A549 treated with ZK216348 at 1 μM for 4 hours (cell line): ENCODE data around the gene TMEM63A. TPM values are rescaled to one million over a fixed set of nuclear protein-coding genes. Genes with fewer than 3 reads are reported as not detected.

Experiments used
- total RNA-seq: library from RNA; stranded (reverse); fragments of 200-300 nt; extraction: Qiagen RNA extraction; gene quantifications from 5 replicates; pipeline ENCODE4 v1.2.3, GENCODE V29; 2022; ENCODE audit warnings: low read depth

TMEM63A gene
- 3.1 to 7.8 TPM (median 6.5 TPM) in 5 replicates for total RNA-seq

DNA sequence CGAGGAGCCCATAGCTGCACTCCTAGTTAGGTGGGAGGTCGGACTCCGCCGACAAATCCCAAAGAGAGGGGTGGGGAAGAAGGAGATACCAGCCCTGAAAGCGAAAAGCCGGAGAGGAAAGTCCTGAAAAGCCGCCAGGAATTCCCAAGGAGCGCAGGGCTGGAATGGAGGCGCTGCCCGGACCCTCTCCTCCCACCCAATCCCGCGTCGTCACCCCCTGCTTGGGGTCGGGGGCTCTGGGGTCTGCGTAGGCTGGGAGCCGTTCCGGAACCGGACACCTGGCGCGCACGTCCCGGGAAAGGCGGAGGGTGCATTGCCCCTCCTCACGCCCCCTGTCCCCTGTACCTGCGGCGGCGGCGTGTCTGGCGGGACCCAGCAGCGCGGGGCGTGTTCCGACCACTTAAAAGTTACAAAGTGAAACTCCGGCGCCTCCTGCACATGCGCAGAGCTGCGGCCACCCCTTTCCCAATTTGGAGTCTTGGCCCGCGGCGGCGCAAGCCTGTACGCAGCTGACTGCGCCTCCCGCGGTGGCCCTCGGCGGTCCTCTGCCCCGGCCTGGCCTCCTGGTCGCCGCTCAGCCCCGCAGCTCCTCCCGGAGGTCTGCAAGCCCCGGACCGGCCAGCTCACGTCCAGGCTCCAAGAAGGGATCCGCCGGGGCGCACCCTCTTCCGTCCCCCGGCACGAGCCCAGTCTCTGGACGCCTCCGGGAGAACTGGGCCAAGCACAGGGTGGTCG, at the start of gene TMEM63A:
Gene TMEM63A (minus strand): TSS at position 422 of the 735 bp plus-strand sequence. CDS start 4,800 bp downstream, outside the sequence.

DNA sequence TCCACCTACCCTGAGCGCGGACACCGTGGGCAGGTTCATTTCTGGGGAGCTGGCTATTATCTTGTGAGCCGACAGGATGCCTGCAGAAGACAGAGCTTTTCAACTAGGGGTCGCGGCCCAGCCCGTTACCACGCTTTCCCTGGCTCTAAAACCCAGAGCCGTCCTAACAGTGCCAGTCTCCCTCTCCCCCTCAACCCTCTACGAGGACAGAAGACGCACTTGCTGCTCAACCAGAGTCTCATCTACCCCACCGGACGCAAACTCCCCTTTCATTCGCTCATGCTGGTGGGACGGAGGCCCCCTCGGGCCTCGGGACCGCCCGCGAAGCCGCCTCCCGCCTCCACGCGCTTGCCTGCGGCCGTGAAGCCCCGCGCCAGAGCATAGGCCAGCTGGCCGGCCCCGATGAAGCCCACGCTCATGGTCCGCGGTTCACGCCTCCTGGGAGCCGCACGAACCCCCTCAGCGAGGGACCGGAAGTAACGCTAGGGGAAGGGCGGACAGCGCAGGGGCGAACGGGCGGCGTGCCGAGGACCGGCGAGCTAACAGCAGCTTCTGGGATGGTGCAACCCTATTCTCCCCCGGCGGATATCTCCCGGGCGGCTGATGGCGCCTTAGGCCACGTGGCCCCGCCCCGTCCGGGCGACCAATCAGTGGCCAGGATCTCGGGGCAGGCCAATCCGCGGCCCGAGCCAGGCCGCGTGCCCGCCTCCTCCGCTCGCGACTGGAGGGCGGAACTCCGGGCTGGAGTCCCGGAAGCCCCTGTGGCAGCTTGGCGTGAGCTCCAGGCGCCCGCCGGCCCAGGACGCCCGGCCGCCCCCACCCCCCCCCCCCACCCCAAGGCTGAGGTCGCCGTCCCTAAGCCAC, 41.7 kb upstream of the TMEM63A start, which contains the start of gene PYCR2:
Gene PYCR2 (minus strand): TSS at position 559 of the 864 bp plus-strand sequence. CDS start 140 bp downstream, at position 419.

DNA sequence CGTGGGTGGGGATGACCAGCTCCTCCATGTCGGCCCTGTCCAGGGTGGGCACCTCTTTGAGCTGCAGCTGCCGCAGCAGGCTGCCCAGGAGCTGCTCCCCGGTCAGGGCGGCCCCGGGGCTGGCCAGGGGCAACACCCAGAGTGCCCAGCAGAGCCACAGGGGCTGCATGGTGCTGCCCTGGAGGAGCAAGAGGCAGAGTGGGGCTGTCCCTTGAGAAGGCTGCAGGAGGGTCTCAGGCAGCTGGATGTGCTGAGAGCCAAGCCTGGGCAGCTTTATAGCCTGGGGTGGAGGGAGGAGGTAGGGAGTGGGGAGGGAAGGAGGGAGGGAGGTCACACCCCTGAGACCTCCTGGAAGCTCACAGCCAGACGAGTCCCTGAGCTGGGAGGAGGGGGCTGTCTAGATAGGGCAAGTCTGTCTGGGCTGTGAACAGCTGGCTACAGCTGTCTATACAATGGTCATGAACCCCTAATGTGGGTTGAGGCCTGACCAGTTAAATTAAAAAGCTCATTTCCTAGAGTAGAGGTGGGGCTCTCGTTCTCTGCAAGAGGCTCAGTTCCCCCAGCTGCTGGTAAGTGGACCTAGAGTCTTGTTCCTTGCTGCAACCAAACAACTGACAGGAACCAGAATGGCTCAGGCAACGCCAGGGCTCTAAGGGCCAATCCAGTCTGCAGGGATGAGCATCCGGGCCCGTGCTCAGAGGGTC, 6.9 kb upstream of the TMEM63A start, which contains the start of gene LEFTY1:
Gene LEFTY1 (minus strand): TSS at position 249 of the 704 bp plus-strand sequence. CDS start 80 bp downstream, at position 169.

DNA sequence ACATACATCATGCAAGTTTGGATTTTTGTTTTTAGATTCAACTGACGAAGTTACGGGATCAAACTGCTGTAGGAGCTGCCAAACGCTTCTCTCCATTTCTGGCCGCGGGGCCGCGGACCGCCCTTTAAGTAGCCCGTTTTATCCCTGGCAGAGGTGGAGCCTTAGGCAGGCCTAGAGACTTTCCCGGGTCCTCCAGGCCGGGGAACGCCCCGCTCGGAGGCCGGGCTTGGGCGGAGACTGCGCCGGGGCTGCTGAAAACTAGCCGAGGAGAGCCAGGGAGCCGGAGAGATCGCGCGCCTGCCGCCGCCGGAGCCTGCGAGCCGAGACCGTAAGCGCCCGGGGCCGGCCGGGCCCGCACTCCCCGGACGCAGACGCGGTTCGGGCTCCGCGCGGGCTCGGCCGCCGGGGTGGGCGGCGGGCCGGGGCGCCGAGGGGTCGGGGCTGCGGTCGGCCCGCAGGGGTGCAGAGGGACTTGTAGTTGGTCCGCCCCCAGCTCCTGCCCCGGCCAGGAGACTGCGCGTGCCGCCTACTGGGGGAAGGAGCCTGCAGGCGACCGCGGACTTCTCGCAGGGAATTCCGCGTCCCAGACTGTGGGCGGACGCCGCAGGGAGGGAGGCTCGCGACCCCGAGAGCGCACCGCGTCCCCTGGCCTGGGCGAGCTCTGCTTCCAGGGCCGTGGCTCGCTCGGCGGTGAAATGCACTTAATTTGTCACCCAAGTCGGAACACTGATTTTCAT, 72.2 kb downstream of the TMEM63A start, which contains the start of gene EPHX1:
Gene EPHX1 (plus strand): TSS at position 283 of the 737 bp plus-strand sequence. CDS start 18,606 bp downstream, outside the sequence.

Other genes with a start within 250 kb of the TMEM63A start
- 58.0 to 98.7 TPM (median 83.0 TPM) in 5 replicates for gene ENAH, start 229.3 kb downstream of the TMEM63A start, total RNA-seq
- 208 to 440 TPM (median 227 TPM) in 5 replicates for gene SRP9, start 104.6 kb downstream of the TMEM63A start, total RNA-seq
- gene EPHX1, start 72.3 kb downstream of the TMEM63A start, total RNA-seq: 198 to 253 TPM (median 220 TPM) in 5 replicates
- gene LEFTY1, start 6.8 kb upstream of the TMEM63A start, total RNA-seq: 0.49 to 0.76 TPM (median 0.55 TPM) in 5 replicates
- gene PYCR2, start 41.9 kb upstream of the TMEM63A start, total RNA-seq: 39.4 to 61.6 TPM (median 55.7 TPM) in 5 replicates
- not detected in 5 replicates for gene LEFTY2, start 58.8 kb upstream of the TMEM63A start, total RNA-seq
- 6.4 to 9.6 TPM (median 8.4 TPM) in 5 replicates for gene SDE2, start 117.0 kb upstream of the TMEM63A start, total RNA-seq
- gene H3-3A, start 180.3 kb upstream of the TMEM63A start, total RNA-seq: 359 to 479 TPM (median 396 TPM) in 5 replicates